ENCODE results near the gene NECAB2.

GRCh38 chr16:83972256-83973008 is 4.4 kb downstream of the NECAB2 start:
- TF ChIP-seq, protein P1, sequence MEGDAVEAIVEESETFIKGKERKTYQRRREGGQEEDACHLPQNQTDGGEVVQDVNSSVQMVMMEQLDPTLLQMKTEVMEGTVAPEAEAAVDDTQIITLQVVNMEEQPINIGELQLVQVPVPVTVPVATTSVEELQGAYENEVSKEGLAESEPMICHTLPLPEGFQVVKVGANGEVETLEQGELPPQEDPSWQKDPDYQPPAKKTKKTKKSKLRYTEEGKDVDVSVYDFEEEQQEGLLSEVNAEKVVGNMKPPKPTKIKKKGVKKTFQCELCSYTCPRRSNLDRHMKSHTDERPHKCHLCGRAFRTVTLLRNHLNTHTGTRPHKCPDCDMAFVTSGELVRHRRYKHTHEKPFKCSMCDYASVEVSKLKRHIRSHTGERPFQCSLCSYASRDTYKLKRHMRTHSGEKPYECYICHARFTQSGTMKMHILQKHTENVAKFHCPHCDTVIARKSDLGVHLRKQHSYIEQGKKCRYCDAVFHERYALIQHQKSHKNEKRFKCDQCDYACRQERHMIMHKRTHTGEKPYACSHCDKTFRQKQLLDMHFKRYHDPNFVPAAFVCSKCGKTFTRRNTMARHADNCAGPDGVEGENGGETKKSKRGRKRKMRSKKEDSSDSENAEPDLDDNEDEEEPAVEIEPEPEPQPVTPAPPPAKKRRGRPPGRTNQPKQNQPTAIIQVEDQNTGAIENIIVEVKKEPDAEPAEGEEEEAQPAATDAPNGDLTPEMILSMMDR (IDR thresholded peaks at IDR 0.05; ENCODE audit: insufficient read depth, low read depth, low read length): no peak
- TF ChIP-seq EZH2 (IDR thresholded peaks at IDR 0.05; ENCODE audit: insufficient read depth, low read length): no peak
